ENCODE measurements around the gene NDUFB2.

The NDUFB2 gene

GRCh38 chr7:140746751-140747150 is 50.2 kb downstream of the NDUFB2 start:
- no peak for DNase-seq

GRCh38 chr7:140752533-140752932 is 56.0 kb downstream of the NDUFB2 start:
- DNase-seq: no peak

- no peak for DNase-seq
Observed at GRCh38 chr7:140754506-140754905, 58.0 kb downstream of the NDUFB2 start.
